Measurements from ENCODE around the gene ABAT. TPM values are rescaled to one million over a fixed set of nuclear protein-coding genes. Genes with fewer than 3 reads are reported as not detected.

Gene ABAT
- total and polyA plus RNA-seq, 10 of the 15 experiments (the other 5 are each of a cell fraction or from before 2014, with no cell fraction given): 1.0 to 10.6 (median 1.9) TPM

DNA sequence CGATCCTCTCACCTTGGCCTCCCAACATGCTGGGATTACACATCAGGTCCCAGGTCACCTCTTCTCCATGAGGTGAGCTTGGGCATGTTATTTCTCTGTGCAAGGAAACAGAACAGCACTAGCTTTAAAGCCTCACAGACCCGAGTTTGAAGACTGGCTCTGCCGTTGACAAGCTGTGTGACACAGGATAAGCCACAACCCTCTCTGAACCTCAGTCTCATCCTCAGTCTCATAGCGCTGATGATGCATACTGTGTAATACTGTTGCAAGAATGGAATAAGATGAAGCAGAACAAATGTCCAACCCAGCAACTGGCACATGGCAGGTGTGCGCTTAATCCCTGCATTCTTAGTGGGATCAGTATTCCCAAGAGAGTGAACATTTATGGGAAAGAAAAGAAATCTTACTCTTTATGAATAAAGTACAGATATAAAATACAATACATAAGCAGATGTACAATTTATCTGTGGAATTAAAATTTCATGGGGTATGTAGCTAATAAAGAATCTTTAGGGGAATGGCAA lies 43.5 kb downstream of the ABAT start (continued):
- no peak for TF ChIP-seq YBX1 (IDR thresholded peaks at IDR 0.05)
- TF ChIP-seq TCF7 (IDR thresholded peaks at IDR 0.05; ENCODE audit: borderline replicate concordance): no peak
- TF ChIP-seq, protein P1, sequence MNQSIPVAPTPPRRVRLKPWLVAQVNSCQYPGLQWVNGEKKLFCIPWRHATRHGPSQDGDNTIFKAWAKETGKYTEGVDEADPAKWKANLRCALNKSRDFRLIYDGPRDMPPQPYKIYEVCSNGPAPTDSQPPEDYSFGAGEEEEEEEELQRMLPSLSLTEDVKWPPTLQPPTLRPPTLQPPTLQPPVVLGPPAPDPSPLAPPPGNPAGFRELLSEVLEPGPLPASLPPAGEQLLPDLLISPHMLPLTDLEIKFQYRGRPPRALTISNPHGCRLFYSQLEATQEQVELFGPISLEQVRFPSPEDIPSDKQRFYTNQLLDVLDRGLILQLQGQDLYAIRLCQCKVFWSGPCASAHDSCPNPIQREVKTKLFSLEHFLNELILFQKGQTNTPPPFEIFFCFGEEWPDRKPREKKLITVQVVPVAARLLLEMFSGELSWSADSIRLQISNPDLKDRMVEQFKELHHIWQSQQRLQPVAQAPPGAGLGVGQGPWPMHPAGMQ (IDR thresholded peaks at IDR 0.05; ENCODE audit: borderline replicate concordance): no peak
- no peak for TF ChIP-seq ZBTB33 (IDR thresholded peaks at IDR 0.05)
- no peak for TF ChIP-seq TBL1XR1 (IDR thresholded peaks at IDR 0.05; ENCODE audit: low read depth, low read length)
- no peak for TF ChIP-seq TCF3 (IDR thresholded peaks at IDR 0.05; ENCODE audit: borderline replicate concordance, insufficient read depth, low read depth, low read length)
- TF ChIP-seq PAX8 (IDR thresholded peaks at IDR 0.05): no peak

DNA sequence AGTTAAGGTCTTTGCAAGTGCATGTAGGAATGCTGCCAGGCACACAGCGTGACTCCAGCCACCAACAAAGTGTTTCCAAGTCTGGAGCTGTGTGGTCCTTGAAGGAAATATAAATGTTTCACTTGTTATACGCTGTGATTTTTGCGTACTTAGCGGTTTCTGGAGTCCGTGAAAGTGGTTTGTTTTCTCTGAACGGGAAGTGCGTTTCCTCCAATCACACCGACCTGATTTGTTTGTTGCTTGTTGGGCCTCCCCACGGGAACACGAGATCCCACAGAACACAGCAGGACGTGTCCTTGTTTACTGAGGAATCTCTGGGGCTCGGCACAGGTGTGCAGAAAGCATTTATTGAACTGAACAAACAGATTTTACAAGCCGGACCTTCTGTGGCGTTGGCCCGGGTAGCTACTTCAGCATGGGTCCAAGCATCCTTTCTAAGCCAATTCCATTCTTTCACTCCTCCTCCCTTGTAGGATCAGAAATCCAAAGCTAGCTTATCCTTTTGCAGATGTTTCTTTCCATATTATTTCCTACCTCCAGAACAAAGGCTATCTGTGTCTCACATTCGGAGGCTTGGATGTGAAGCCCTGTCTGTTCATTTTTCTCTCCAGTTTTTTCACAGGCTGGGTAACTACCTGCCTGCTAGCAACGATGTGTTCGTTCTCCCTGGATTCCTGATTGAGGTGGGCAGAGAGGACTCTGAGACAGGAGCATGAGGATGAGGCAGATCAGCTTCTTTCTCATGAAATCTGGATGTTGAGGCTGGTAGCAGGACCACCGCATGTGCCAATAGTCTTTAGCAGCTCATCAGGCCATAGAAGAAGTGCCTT lies 44.6 kb downstream of the ABAT start:
- CTCF ChIA-PET: no interaction called here
- H3K4me3 ChIP-seq: no peak overlapping the region
- ATAC-seq (no peak), DNase-seq (ENCODE audit: low read depth, low spot score) (no peak), FAIRE-seq (no peak)
- 66% methylated on average over 19 of the region's 19 CpGs for WGBS (ENCODE audit: insufficient coverage, insufficient replicate concordance, low lambda C conversion rate, missing lambda C conversion rate)
- POLR2A ChIA-PET: no interaction called here
- intact Hi-C loops (cut with micrococcal nuclease; ENCODE audit: unreplicated experiment) (no loop called here), in situ Hi-C loops (cut with MboI) (no loop called here)
- H3K9ac ChIP-seq (ENCODE audit: control insufficient read depth, insufficient read depth, low read length): no peak overlapping the region
- SMC1A ChIA-PET (ENCODE audit: uncharacterized antibody, unreplicated experiment): interaction anchor here (0.6 to 1.4 kb wide), 2 partner anchors 9 to 214 kb away, joined by 3 read pairs; no protein-coding TSS in a partner anchor
- H3K27me3 ChIP-seq (replicated peaks in 1 of 2; ENCODE audit: control insufficient read depth in 2 of 2, insufficient read depth in 2 of 2, low read length in 1 of 2): no peaks in the 10 kb centered on the region
- H3K4me2 ChIP-seq (ENCODE audit: control insufficient read depth, insufficient read depth): no peak overlapping the region
- no peak overlapping the region for H2AFZ ChIP-seq (ENCODE audit: control insufficient read depth, low read depth, low read length)
- H3K79me2 ChIP-seq (ENCODE audit: control insufficient read depth, insufficient read depth, low read length): no peaks in the 10 kb centered on the region
- no peaks in the 10 kb centered on the region; the same call in 2 of the 3 replicates for H3K9me3 ChIP-seq (replicated peaks; ENCODE audit: control insufficient read depth, insufficient read depth, low read length)
- RAD21 ChIA-PET (ENCODE audit: unreplicated experiment): no interaction called here
- no peaks in the 10 kb centered on the region for H3K36me3 ChIP-seq (ENCODE audit: control insufficient read depth in 2 of 2, insufficient read depth in 2 of 2, low read length in 1 of 2)
- BruUV-seq (replicated peaks): no TSS peak
- H3K4me1 ChIP-seq (ENCODE audit: control insufficient read depth, insufficient read depth, low read length): no peaks in the 10 kb centered on the region
- no peaks in the 10 kb centered on the region for H4K20me1 ChIP-seq (ENCODE audit: control insufficient read depth, insufficient read depth)
- no peak overlapping the region for H3K27ac ChIP-seq (ENCODE audit: control insufficient read depth, insufficient read depth)
- TF ChIP-seq SMAD5 (IDR thresholded peaks at IDR 0.05; ENCODE audit: low read depth) (no peak), SMAD1 (IDR thresholded peaks at IDR 0.05; ENCODE audit: low read depth, partially characterized antibody) (no peak), BHLHE40 (IDR thresholded peaks at IDR 0.05; ENCODE audit: borderline replicate concordance in 1 of 2, low read depth in 2 of 2, low read length in 1 of 2) (no peak), NR2F1 (conservative IDR thresholded peaks at IDR 0.05) (no peak), STAT3 (IDR thresholded peaks at IDR 0.05; ENCODE audit: low read depth, low read length) (no peak), CHD2 (IDR thresholded peaks at IDR 0.05; ENCODE audit: borderline replicate concordance, low read depth, low read length) (no peak), POU2F2 (IDR thresholded peaks at IDR 0.05; ENCODE audit: borderline replicate concordance, low read depth, low read length) (no peak), ZNF622 (IDR thresholded peaks at IDR 0.05) (no peak), EP300 (IDR thresholded peaks at IDR 0.05; ENCODE audit: borderline replicate concordance in 1 of 2, control insufficient read depth in 1 of 2, low read depth in 2 of 2, low read length in 2 of 2) (no peak), EZH2 (IDR thresholded peaks at IDR 0.05; ENCODE audit: borderline replicate concordance, control insufficient read depth, low read depth, low read length) (no peak), BMI1 (IDR thresholded peaks at IDR 0.05; ENCODE audit: borderline replicate concordance) (no peak)

All from GM12878 (cell line).